NOMO-1 treated with dmso at 0.1 percent for 144 hours (cell line): Measurements from ENCODE around the gene DNAJC6.
"Not testable (repeated sequence)": the region's sequence is repeated elsewhere in the genome, so short reads cannot be mapped to it uniquely, and the experiment has no call there.

Experiments used
- DNase-seq: peaks from one replicate; lab custom pipeline; 2025; ENCODE audit not compliant: unreplicated experiment; lab: John Stamatoyannopoulos, UW

Gene DNAJC6

DNA sequence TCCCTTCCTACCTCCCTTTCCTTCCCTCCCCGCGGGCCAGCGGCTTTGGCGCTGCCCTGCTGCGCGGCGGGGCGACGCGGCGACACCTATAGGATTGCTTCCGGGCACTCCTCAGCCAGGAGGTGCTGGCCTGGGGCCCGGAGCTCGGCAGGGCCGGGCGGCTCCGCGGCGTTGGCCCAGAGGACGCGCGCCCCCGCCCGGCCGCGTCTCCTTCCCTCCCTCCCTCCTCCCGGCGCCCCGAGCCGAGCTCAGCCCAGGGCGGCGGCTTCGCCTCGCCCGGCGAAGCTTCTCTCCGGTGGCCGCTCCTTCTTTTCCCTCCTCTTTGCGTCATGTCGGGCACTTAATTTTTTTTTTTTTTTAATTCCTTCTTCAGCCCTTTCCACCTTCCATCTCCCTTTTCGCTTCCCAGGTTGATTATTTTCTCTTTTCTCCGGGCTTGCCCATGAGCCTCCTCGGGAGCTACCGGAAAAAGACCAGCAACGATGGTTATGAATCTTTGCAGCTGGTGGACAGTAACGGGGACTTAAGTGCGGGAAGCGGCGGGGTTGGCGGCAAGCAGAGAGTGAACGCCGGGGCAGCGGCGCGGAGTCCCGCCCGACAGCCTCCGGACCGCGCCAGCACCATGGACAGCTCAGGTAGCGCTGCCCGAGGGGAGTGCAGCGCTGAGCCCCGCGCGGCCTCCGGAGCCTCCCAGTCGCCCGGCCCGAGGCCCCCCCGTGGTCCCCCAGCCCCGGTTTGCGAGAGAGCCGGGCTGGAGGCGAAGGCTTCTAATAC lies at the start of gene DNAJC6:
Gene DNAJC6, plus strand, starts transcription at position 240 of the 774 bp plus-strand sequence. Its CDS starts 203 bp downstream, at position 443.
- no peak for DNase-seq

GRCh38 chr1:65259816-65260215 lies 49.5 kb upstream of the DNAJC6 start:
- no peak for DNase-seq

GRCh38 chr1:65260851-65261473 lies 48.4 kb upstream of the DNAJC6 start:
- DNase-seq: no peak

DNA sequence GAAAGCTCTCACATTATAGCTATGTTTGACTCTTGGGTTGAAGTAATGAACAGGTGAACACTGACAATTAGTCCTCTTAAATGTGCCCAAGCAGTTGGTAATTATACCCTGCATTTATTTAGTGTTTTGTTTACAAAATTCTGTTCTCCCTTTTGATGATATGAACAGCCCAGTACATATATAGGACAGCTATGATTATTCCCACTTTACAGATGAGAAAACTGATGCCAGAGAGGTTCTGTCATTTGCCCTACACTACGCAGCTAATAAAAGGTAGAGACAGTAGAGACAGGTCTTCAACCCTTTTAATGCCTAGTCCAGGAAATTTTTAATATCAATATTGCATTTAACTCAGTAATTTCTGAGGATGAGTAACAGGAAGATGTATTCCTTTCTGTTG lies 46.1 kb upstream of the DNAJC6 start:
- DNase-seq: no peak

GRCh38 chr1:65264197-65264929 lies 45.0 kb upstream of the DNAJC6 start:
- no peak for DNase-seq

DNA sequence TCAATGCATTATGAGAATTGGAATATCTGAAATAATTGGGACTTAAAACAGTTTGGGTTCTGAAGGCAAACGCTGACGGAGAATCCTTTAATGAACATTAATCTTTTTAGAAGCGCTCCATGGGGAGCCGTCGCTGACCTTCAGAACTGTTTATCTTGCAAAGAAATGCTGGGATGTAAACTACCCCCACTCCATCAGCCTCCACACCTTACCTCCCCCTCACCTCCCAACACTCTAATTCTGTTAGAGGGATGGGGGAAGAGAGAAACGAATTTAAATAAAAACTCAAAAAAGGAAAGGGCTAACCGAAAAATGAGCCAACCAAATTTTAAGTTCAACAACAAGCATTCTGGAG lies 44.1 kb upstream of the DNAJC6 start:
- no peak for DNase-seq

GRCh38 chr1:65265651-65266351 lies 43.5 kb upstream of the DNAJC6 start:
- DNase-seq: no peak

GRCh38 chr1:65266476-65266875 lies 42.9 kb upstream of the DNAJC6 start:
- DNase-seq: no peak

- DNase-seq: no peak
Measured at GRCh38 chr1:65267271-65267670, 42.1 kb upstream of the DNAJC6 start.

DNA sequence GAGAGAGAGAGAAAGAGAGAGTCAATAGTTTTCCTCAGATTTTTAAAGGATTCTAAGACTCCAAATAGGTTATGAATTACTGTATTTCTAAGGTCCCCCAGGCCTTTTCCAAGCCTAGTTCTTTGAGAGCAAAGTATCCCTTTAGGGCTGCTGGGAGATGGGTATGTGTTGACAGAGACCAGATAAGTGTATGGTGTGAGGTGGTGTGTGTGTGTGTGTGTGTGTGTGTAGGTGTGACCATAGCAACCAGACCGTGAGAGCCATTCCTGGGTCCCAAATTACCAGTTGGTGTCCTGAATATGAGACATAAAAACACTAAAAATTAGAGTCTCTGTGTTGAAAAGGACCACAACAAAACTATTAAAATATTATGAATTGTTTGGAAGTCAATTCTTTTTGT lies 41.7 kb upstream of the DNAJC6 start:
- DNase-seq: no peak

DNA sequence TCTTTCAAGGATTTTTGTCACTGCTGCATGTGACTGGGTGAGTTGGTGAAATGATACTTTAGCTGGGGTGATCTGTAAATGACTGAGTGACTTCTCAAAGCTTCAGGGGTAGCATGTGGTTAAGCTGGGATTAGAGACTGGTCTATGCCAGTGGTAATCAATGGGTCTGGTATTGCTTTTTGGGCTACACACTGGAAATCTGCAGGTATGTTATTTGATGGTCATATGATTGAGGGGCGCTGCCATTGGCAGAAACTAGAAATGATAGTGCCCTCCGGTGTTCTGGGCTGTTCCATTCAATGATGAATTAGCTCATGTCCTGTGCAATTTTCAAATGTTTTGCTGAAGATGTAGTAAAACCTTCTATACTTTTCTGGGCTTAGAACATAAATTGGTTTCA lies 39.7 kb upstream of the DNAJC6 start:
- no peak for DNase-seq

DNA sequence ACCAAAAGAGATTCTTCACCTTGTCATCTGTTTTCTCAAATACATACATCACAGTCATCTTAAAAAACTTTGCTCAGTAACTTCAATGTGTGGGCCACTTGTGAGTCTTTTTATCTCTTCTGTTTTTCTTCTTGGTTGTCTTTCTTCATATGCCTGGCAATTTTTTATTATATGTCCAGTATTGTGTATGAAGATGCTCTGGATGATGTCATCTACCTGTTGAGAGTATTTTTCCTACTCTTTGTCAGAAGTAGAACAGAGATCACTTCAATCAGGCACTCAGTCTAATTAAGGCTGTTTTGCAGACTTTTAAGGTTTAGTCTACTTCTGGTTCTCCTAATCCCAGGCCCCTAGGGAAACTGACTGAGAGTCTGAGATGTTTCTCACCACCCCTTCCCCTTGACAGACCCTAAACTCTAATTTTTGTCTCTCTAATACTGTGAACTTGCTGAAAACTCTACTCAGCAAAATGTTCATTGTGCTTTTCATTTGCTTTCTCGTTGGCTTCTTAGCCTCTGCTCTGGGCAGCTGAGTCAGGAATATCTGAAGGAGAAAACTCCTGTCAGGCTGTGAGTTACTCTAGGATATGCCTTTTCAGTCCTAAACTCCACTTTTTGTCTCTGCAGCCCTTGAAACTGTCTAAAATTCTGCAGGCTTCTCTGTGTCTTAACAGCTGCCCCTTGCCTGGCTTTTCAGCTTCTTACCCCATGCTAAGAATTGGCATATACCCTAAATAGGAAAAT lies 33.0 kb upstream of the DNAJC6 start:
- no peak for DNase-seq

GRCh38 chr1:65277605-65278347 lies 31.6 kb upstream of the DNAJC6 start:
- DNase-seq: no peak

DNA sequence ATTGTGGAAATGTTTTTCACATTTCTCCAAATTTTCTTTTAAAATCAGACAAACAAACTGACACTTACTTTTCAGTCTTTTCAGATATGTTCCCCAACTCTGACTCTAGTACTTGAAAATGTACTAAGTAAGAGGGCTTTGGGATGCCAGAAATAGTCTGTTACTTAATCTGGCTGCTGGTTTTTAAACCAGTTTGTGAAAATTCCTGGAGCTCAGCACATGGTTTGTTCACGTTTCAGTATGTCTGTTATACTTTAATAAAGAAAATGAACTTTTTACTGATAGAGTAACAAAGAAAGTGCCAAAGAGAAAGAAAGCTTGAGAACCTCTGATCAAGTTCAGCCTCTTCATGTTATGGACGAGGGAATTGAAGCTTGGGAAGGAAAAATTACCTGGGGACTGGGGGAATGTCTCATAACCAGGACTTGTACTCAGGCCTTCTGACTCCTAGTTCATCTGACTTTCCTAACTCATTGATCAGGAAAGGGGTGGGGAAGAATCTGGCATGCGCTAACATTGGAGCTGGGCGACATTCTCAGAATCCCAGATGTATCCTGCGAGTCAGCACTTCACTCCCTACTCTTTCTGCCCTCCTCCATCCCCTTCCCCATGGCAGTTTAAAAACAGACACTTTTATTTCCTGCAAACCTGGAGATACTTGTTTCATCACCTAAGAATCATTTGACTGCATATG lies 30.8 kb upstream of the DNAJC6 start:
- DNase-seq: no peak

DNA sequence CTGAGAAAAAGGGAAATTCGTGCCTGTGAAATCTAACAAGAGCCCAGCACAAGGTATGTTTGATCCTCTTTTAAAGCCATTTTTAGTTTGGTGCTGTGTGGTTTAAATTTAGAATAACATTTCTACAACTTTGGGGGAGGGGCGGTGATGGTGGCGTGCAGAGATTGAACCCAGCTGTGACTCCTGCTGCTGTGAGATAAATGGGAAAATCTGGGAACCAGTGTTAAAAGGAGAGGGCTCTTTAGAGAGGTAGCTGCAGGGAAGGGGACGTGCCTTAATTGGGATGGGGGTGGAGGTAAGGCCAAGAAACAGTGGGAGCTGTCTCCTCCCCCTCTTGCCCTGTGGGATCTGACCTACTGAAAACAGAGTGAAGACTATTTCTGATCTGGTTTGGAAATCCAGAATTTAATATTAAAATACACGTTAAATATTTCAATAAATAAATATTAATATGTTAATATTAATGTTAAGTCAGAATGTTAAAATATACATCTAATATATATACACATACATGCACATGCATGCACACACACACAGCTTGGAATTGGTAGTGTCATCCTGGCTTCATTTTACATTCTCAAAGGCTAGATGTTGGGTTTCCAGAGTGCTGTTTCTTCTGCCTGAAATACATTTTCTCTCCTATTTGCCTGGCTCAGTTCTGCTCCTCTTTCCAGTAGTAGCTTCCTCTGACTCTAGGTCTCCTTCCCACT lies 30.1 kb upstream of the DNAJC6 start:
- DNase-seq: no peak

- DNase-seq: no peak
Measured at GRCh38 chr1:65281846-65282245, 27.5 kb upstream of the DNAJC6 start.

DNA sequence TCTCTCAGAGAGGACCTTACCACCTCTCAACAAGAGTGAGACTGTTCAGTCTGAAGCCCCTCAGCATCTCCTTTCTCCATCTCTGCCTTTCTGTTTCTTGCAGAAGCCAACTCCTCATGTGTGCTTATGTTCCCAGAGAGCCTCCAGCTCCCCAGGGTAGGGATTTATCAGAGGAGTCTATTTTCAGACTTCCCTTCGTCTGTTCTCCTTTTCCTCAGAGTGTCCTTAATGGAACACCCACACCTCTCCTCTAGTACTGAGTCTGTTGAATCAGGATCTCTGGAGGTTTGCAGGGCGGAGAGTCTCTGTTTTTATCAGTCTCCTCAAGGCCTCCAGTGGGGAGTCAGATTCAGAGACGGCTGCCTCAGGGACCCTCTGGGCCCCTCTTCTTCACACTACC lies 25.1 kb upstream of the DNAJC6 start:
- no peak for DNase-seq

- no peak for DNase-seq
Measured at GRCh38 chr1:65289449-65289848, 19.9 kb upstream of the DNAJC6 start.

GRCh38 chr1:65291818-65292217 lies 17.5 kb upstream of the DNAJC6 start:
- DNase-seq: not testable (repeated sequence)
